K562 (cell line): ENCODE data around the gene CEP68. TPM values are rescaled to one million over a fixed set of nuclear protein-coding genes. Genes with fewer than 3 reads are reported as not detected.
A peak's percentile ranks its signal among the peaks of the same experiment; 100 is the strongest.

Source experiments
- ATAC-seq: fragments of 200-7000 bp; cut with Tn5 transposase; 3 replicates; pipeline ENCODE4 v1.9.1; 2020; ENCODE audit warnings: moderate library complexity
- BruUV-seq: library from RNA; stranded (reverse); fragments of 400-500 nt; replicated peaks from 2 replicates; lab custom pipeline; 2021; lab: Mats Ljungman, UMichigan
- CTCF ChIA-PET: fragments of 300-600 bp; formaldehyde crosslinking; extraction: SDS; loops from one replicate; lab custom pipeline; 2021; ENCODE audit warnings: low intra/inter-chr PET ratio; lab: Yijun Ruan, JAX
- POLR2A ChIA-PET: fragments of 300-600, 350-650 bp; sonication (Branson Sonifier 250); formaldehyde crosslinking; extraction: SDS; loops from one replicate; lab custom pipeline; 2021; ENCODE audit warnings: antibody characterized with exemption, inconsistent platforms; lab: Yijun Ruan, JAX
- DNase-seq, 4 experiments: peaks; one replicate each; pipeline versions ENCODE4 v3.0.0 to v3.0.0-alpha.2; 2011 to 2018; ENCODE audit warnings: low spot score in 3 of 4, mixed read lengths in 3 of 4; ENCODE audit errors: extremely low read depth in 1 of 4
- FAIRE-seq: peaks from 2 replicates; lab custom pipeline; 2011; peaks lifted over from hg19 to GRCh38; lab: Jason Lieb, UNC
- H2AFZ ChIP-seq: 2 replicates; pipeline ENCODE4 v1.6.0; 2011; ENCODE audit warnings: low read depth, low read length, control low read depth, inconsistent platforms
- H3K27ac ChIP-seq: fragments of 200-600 bp; 3 replicates; pipeline ENCODE4 v1.8.0; 2011; ENCODE audit warnings: low read depth, mild to moderate bottlenecking, control low read depth, inconsistent platforms, low read length, moderate library complexity, mixed read lengths; ENCODE audit errors: extremely low read depth
- H3K27me3 ChIP-seq, 2 experiments: fragments of 300-600 bp in 1 of 2; 2 replicates in 1 of 2; 3 replicates in 1 of 2; pipeline versions ENCODE4 v1.6.0 to v1.8.0; 2011; ENCODE audit warnings: inconsistent platforms in 2 of 2, low read length in 2 of 2, mild to moderate bottlenecking in 1 of 2, mixed read lengths in 1 of 2, moderate library complexity in 1 of 2; ENCODE audit not compliant: control insufficient read depth in 2 of 2, insufficient read depth in 2 of 2
- H3K36me3 ChIP-seq: fragments of 300-600 bp; 3 replicates; pipeline ENCODE4 v1.8.0; 2011; ENCODE audit warnings: mild to moderate bottlenecking, low read length, inconsistent platforms; ENCODE audit not compliant: control insufficient read depth, insufficient read depth
- H3K4me1 ChIP-seq, 2 experiments: fragments of 200-600 bp in 1 of 2; replicated peaks in 1 of 2; 2 replicates in 1 of 2; 3 replicates in 1 of 2; pipeline versions ENCODE4 v1.5.1 to v1.8.0; 2011; ENCODE audit warnings: inconsistent platforms in 2 of 2, low read length in 2 of 2, mild to moderate bottlenecking in 1 of 2, mixed read lengths in 1 of 2, moderate library complexity in 1 of 2; ENCODE audit not compliant: control insufficient read depth in 2 of 2, insufficient read depth in 2 of 2
- H3K4me2 ChIP-seq: 2 replicates; pipeline ENCODE4 v1.6.1; 2011; ENCODE audit warnings: low read length, control low read depth, inconsistent platforms, mixed read lengths; ENCODE audit not compliant: insufficient read depth
- H3K4me3 ChIP-seq: fragments of 200-600 bp; sonication (generic), shearing (Covaris generic); 2 replicates; pipeline ENCODE4 v1.5.1; 2016; ENCODE audit warnings: control low read depth, inconsistent platforms
- H3K79me2 ChIP-seq: fragments of 200-600 bp; 3 replicates; pipeline ENCODE4 v1.8.0; 2011; ENCODE audit warnings: low read length, inconsistent platforms; ENCODE audit not compliant: control insufficient read depth, insufficient read depth
- H3K9ac ChIP-seq, 2 experiments: 2 replicates each; pipeline versions ENCODE4 v1.6.0 to v1.6.1; 2011; ENCODE audit warnings: low read depth in 2 of 2, low read length in 2 of 2, control low read depth in 1 of 2, inconsistent platforms in 1 of 2, mild to moderate bottlenecking in 1 of 2, mixed read lengths in 1 of 2; ENCODE audit not compliant: insufficient read depth in 1 of 2
- H3K9me1 ChIP-seq: one replicate; pipeline ENCODE4 v1.6.0; 2011; ENCODE audit warnings: inconsistent platforms, mild to moderate bottlenecking, low read length, moderate library complexity; ENCODE audit not compliant: control insufficient read depth, insufficient read depth
- H3K9me3 ChIP-seq: replicated peaks from 2 replicates; pipeline ENCODE4 v1.5.1; 2011; ENCODE audit warnings: low read depth, low read length, inconsistent platforms; ENCODE audit not compliant: control insufficient read depth, insufficient read depth
- H4K20me1 ChIP-seq: replicated peaks from 2 replicates; pipeline ENCODE4 v1.6.1; 2011; ENCODE audit warnings: low read length, inconsistent platforms, mixed read lengths; ENCODE audit not compliant: control insufficient read depth, insufficient read depth
- ADNP ChIP-seq: fragments of 200-800 bp; sonication (Bioruptor generic); IDR thresholded peaks from 2 replicates; pipeline ENCODE4 v1.6.1; 2016; ENCODE audit warnings: missing genetic modification characterization, missing compliant biosample characterization
- ATF1 ChIP-seq, 2 experiments: fragments of 450-650 bp in 1 of 2; IDR thresholded peaks; 2 replicates each; pipeline ENCODE4 v1.6.1; 2016; ENCODE audit warnings: missing compliant biosample characterization in 1 of 2, missing genetic modification characterization in 1 of 2
- BCOR ChIP-seq: fragments of 450-650 bp; IDR thresholded peaks from 2 replicates; pipeline ENCODE4 v1.6.1; 2016
- CHAMP1 ChIP-seq: fragments of 450-650 bp; IDR thresholded peaks from 2 replicates; pipeline ENCODE4 v1.6.1; 2016; ENCODE audit warnings: mild to moderate bottlenecking
- EP400 ChIP-seq: fragments of 450-650 bp; IDR thresholded peaks from 2 replicates; pipeline ENCODE4 v1.6.1; 2017; ENCODE audit warnings: antibody characterized with exemption, mild to moderate bottlenecking, moderate library complexity
- HDGF ChIP-seq: fragments of 450-650 bp; IDR thresholded peaks from 2 replicates; pipeline ENCODE4 v1.6.1; 2016
- IRF2 ChIP-seq: sonication (generic); formaldehyde crosslinking; IDR thresholded peaks from 2 replicates; pipeline ENCODE4 v1.8.1; 2022; ENCODE audit warnings: mild to moderate bottlenecking, missing genetic modification reagents
- NBN ChIP-seq: fragments of 450-650 bp; IDR thresholded peaks from 2 replicates; pipeline ENCODE4 v1.6.1; 2016; ENCODE audit warnings: low read depth, mild to moderate bottlenecking
- PTBP1 ChIP-seq: fragments of 200-400 bp; formaldehyde crosslinking; IDR thresholded peaks from 2 replicates; pipeline ENCODE4 v1.6.1; 2017; ENCODE audit warnings: low read depth, low read length
- RBM25 ChIP-seq: fragments of 200-400 bp; formaldehyde crosslinking; IDR thresholded peaks from 2 replicates; pipeline ENCODE4 v1.6.1; 2018; ENCODE audit warnings: low read length, low read depth, moderate library complexity; ENCODE audit not compliant: severe bottlenecking
- SMARCA5 ChIP-seq: fragments of 450-650 bp; IDR thresholded peaks from 2 replicates; pipeline ENCODE4 v1.6.1; 2016
- SMARCC2 ChIP-seq: fragments of 450-650 bp; IDR thresholded peaks from 2 replicates; pipeline ENCODE4 v1.6.1; 2017; ENCODE audit warnings: antibody characterized with exemption, moderate library complexity, mild to moderate bottlenecking, low read depth
- SP1 ChIP-seq: sonication (generic); formaldehyde crosslinking; IDR thresholded peaks from 2 replicates; pipeline ENCODE4 v1.8.1; 2022; ENCODE audit warnings: mild to moderate bottlenecking, missing genetic modification reagents
- SRF ChIP-seq, 2 experiments: fragments of 250-450, 450-650 bp in 1 of 2; sonication (Bioruptor Pico) in 1 of 2; sonication (generic) in 1 of 2; formaldehyde crosslinking; IDR thresholded peaks; 2 replicates each; pipeline versions ENCODE4 v1.5.0 to v1.5.1; 2020 to 2022; ENCODE audit warnings: mild to moderate bottlenecking in 1 of 2, missing genetic modification reagents in 1 of 2
- VEZF1 ChIP-seq: fragments of 200-800 bp; sonication (Bioruptor generic); IDR thresholded peaks from 2 replicates; pipeline ENCODE4 v1.6.1; 2017; ENCODE audit warnings: missing genetic modification characterization, missing compliant biosample characterization
- ZKSCAN8 ChIP-seq: fragments of 200-800 bp; sonication (Bioruptor generic); IDR thresholded peaks from 2 replicates; pipeline ENCODE4 v1.6.1; 2016; ENCODE audit warnings: missing genetic modification characterization, missing compliant biosample characterization
- ZNF3 ChIP-seq: fragments of 250-450 bp; sonication (Bioruptor Pico); IDR thresholded peaks from 2 replicates; pipeline ENCODE4 v1.5.0; 2021; ENCODE audit warnings: mild to moderate bottlenecking, moderate library complexity
- ZNF584 ChIP-seq: fragments of 200-800 bp; sonication (Bioruptor generic); IDR thresholded peaks from 2 replicates; pipeline ENCODE4 v1.6.1; 2016; ENCODE audit warnings: low read depth, mild to moderate bottlenecking, missing genetic modification characterization, missing compliant biosample characterization
- ZSCAN29 ChIP-seq: fragments of 450-650 bp; IDR thresholded peaks from 2 replicates; pipeline ENCODE4 v1.6.1; 2017
- WGBS: fragments of 100-300 bp; shearing (Covaris generic); methylation state at CpG from one replicate; pipeline ENCODE4 v1.1.6; 2016; ENCODE audit warnings: low coverage, mixed read lengths; ENCODE audit not compliant: insufficient coverage; ENCODE audit errors: missing lambda C conversion rate; 5-methylcytosine and 5-hydroxymethylcytosine counted together
- in situ Hi-C: fragments of 300-500 bp; cut with MboI; formaldehyde crosslinking; loops from 4 replicates; pipeline ENCODE4 v1.15.0; 2018; ENCODE audit warnings: inconsistent platforms, mixed read lengths
- intact Hi-C: fragments of 100-400 bp; cut with micrococcal nuclease; formaldehyde crosslinking; loops from 2 replicates; pipeline ENCODE4 v1.14.2; 2022
- polyA plus RNA-seq, 8 experiments: library from polyadenylated mRNA; depleted of rRNA in 4 of 8; stranded (reverse) in 5 of 8; unstranded in 3 of 8; fragments of >200 nt; fragmentation: Nextera tagmentation in 2 of 8; fragmentation: Illumina TruSeq in 1 of 8; extraction: Ambion mirVana in 2 of 8; extraction: Trizol in 1 of 8; gene quantifications; 2 replicates each; pipeline versions ENCODE4 v1.2.1 to v1.2.3, GENCODE V29; 2011 to 2014; ENCODE audit warnings: inconsistent platforms in 1 of 8, missing spikeins in 1 of 8
- total RNA-seq, 7 experiments: library from RNA; depleted of rRNA in 6 of 7; stranded (reverse); fragments of >200 nt in 6 of 7; fragmentation: Illumina TruSeq in 2 of 7; extraction: Trizol in 2 of 7; gene quantifications; 2 replicates each; pipeline versions ENCODE4 v1.2.1 to v1.2.3, GENCODE V29; 2011 to 2021; ENCODE audit warnings: low replicate concordance in 1 of 7

CEP68 gene
- total and polyA plus RNA-seq, 9 of the 15 experiments (the other 6 are each of a cell fraction or from before 2014, with no cell fraction given), result 1.4 to 8.5 (median 5.2) TPM

GRCh38 chr2:65022189-65022588, 34.0 kb upstream of the CEP68 start:
- Histone ChIP-seq H3K4me1 (peaks cover 18 to 41% of the 10 kb centered on the region in 2 experiments; a peak in 4 of 5 replicates), H3K36me3 (peaks cover 25% of the 10 kb centered on the region), H3K79me2 (no peaks in the 10 kb centered on the region), H3K9ac (no peak overlapping the region), H4K20me1 (no peaks in the 10 kb centered on the region), H3K4me2 (peak overlapping the region; percentile 29; the same call in 1 of the 2 replicates), H3K9me1 (peaks cover 3% of the 10 kb centered on the region), H3K9me3 (no peaks in the 10 kb centered on the region), H2AFZ (no peak overlapping the region), H3K27me3 (no peaks in the 10 kb centered on the region), H3K27ac (no peak overlapping the region; the same call in 2 of the 3 replicates), H3K4me3 (no peak overlapping the region)
- ChIA-PET POLR2A (interaction anchor here (1.1 to 3.3 kb wide), 3 partner anchors 9 to 25 kb away, joined by 3 to 11 read pairs (median 4); no protein-coding TSS in a partner anchor), CTCF (interaction anchor here (0.5 kb wide), 1 partner anchor 106 kb away, joined by 5 read pairs; no protein-coding TSS in a partner anchor)
- FAIRE-seq (no peak), ATAC-seq (no peak), DNase-seq (no peak)
- no TSS peak for BruUV-seq
- WGBS, result 18% methylated on average over 6 of the region's 6 CpGs
- in situ Hi-C loops, result no loop called here
- intact Hi-C loops, result no loop called here
- TF ChIP-seq CHAMP1 (no peak), SP1 (CRISPR knock-in tag) (peak; percentile 21; the same call in 1 of the 2 replicates), ATF1 (CRISPR knock-in tag; IDR thresholded peaks at IDR 0.05) (no peak), ATF1 (tag; IDR thresholded peaks at IDR 0.05) (0 out of 2 replicates have a peak, but pooled peaks have one; percentile 9), HDGF (0 out of 2 replicates have a peak, but pooled peaks have one; percentile 22), IRF2 (CRISPR knock-in tag) (no peak), BCOR (peak; percentile 90), ZSCAN29 (no peak), VEZF1 (CRISPR knock-in tag) (no peak), SMARCA5 (peak; percentile 38; the same call in 1 of the 2 replicates), RBM25 (peak; percentile 98), ADNP (tag) (peak; percentile 75), ZNF3 (CRISPR knock-in tag) (peak; percentile 63; the same call in 1 of the 2 replicates), SRF (CRISPR knock-in tag; IDR thresholded peaks at IDR 0.05) (no peak), NBN (peak; percentile 0; the same call in 1 of the 2 replicates), ZKSCAN8 (CRISPR knock-in tag) (0 out of 2 replicates have a peak, but pooled peaks have one; percentile 19), PTBP1 (0 out of 2 replicates have a peak, but pooled peaks have one; percentile 48), SMARCC2 (no peak), EP400 (0 out of 2 replicates have a peak, but pooled peaks have one; percentile 2), ZNF584 (CRISPR knock-in tag) (0 out of 2 replicates have a peak, but pooled peaks have one; percentile 3)
